ENCODE data around the gene SEC14L5. TPM values are rescaled to one million over a fixed set of nuclear protein-coding genes. Genes with fewer than 3 reads are reported as not detected.
"Not testable (repeated sequence)": the region's sequence is repeated elsewhere in the genome, so short reads cannot be mapped to it uniquely, and the experiment has no call there.

SEC14L5 gene
- total RNA-seq, 1 donor from 2014 or later, result not detected

- intact Hi-C loops (cut with micrococcal nuclease), result loop anchor here (10.0 kb wide), 3 partner anchors 255 to 525 kb away; partner anchors contain the start of genes DNAJA3 and NUDT16L1
These were observed 8.1 kb upstream of the SEC14L5 start for GRCh38 chr16:4949986-4950385.

DNA sequence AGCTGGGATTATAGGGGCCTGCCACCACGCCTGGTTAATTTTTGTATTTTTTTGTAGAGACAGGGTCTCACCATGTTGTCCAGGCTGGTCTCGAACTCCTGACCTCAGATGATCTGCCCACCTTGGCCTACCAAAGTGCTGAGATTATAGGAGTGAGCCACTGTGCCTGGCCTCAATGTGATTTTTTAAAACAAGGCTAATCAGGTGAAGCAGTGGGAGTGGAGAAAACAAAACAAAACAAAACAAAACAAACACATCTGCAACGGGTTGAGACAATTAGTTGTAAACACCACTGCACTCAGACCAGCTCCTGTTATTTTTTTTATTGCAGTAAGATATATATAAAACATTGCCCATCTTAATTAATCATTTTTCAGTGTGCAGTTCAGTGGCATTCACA is 6.5 kb upstream of the SEC14L5 start:
- intact Hi-C loops (cut with micrococcal nuclease), result loop anchor here (10.0 kb wide), 3 partner anchors 257 to 527 kb away; partner anchors contain the start of genes DNAJA3 and NUDT16L1

GRCh38 chr16:4954714-4955113 is 3.4 kb upstream of the SEC14L5 start:
- intact Hi-C loops (cut with micrococcal nuclease), result loop anchor here (5.0 to 10.0 kb wide), 4 partner anchors 260 to 647 kb away; partner anchors contain the start of genes DNAJA3 and NUDT16L1

DNA sequence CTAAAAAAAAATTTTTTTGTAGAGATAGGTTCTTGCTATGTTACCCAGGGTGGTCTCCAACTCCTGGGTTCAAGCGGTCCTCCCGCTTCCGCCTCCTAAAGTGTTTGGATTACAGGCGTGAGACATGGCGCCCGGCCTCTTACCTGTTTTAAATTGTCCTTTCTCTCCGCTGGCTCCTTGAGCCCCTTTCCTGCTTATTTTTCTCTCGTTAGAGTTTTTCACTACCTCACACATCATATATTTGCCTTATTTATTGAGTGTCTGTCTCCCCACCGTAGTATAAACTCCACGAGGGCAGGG is 760 bp upstream of the SEC14L5 start:
- intact Hi-C loops (cut with micrococcal nuclease), result loop anchor here (2.0 to 10.0 kb wide), 5 partner anchors 111 to 650 kb away; partner anchors contain the start of genes DNAJA3, GLYR1, NUDT16L1 and UBN1

DNA sequence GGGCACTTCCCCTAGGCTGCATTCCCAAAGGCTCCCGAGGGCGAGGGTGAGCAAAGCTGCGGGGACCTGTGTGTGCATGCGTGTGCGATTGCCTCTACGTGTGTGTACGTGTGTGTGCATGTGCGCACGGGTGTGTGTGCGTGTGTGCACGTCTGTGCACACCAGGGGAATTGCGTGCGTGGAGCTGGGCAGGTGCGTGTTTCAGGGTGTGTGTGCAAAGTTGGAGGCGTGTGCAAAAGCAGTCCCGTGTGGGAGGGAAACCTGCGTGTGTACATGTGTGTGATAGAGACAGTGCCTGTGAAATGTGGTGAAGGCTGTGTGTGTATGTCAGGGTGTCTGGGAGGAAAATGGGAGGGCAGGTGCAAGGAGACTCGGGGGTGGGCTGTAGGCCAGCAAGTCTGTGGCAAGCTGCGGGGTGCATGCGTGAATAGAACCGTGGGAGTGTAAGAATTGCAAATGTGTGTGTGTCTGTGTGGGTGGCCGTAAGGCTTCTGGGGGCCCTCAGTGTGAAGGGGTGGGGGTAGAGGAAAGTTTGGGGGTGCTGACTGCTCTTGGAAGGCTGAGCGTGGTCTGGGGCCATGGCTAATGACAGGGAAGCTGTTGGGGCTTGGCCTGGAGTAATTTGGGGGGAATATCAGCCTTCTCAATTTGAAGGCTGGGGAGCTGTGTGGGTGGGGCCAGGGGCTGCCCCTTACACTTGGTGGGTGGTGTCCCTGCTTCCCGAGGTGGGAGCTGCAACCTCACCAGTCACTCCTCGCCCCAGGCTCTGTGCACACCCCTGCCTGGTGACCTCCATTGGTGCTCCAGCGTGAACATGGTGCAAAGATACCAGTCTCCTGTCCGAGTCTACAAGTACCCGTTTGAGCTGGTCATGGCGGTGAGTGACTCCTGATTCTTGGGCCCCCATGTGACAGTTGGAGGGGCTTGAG is 644 bp downstream of the SEC14L5 start:
- intact Hi-C loops (cut with micrococcal nuclease), result loop anchor here (1.0 to 10.0 kb wide), 10 partner anchors 140 to 651 kb away; partner anchors contain the start of genes ANKS3, DNAAF8, DNAJA3 and HMOX2

DNA sequence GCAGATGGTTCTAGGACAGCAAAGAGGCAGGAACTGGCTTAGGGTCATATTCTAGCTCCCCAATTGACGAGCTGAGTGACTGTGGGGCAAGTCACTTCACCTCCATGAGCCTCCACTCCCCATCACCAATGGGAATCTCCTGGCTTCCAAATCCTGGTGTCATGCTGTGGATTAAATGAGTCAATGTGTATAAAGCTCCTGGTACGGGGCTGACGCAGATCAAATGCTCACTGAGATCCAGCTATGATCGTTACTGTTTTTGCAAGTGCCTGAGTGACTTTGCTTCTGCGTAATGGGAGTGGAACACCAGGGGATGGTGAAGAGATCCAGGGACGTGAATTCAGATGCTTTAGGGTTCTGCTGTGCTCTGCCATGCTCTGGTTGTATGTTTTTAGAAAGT is 2.4 kb downstream of the SEC14L5 start:
- intact Hi-C loops (cut with micrococcal nuclease), result no loop called here

GRCh38 chr16:4962716-4963115 is 4.6 kb downstream of the SEC14L5 start:
- intact Hi-C loops (cut with micrococcal nuclease), result no loop called here

GRCh38 chr16:4963527-4963926 is 5.4 kb downstream of the SEC14L5 start:
- intact Hi-C loops (cut with micrococcal nuclease), result not testable (repeated sequence)

- intact Hi-C loops (cut with micrococcal nuclease), result no loop called here
These were observed 8.8 kb downstream of the SEC14L5 start for GRCh38 chr16:4966736-4967453.

DNA sequence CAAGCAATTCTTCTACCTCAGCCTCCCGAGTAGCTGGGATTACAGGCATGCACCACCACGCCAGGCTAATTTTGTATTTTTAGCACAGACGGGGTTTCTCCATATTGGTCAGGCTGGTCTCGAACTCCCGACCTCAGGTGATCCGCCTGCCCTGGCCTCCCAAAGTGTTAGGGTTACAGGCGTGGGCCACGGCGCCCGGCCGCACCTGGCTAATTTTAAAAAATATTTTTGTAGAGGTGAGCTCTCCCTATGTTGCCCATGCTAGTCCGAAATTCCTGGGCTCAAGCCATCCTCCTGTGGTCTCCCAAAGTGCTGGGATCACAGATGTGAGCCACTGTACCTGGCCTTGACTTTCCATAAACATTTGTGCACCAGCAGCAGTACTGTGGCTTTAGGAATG is 10.1 kb downstream of the SEC14L5 start:
- intact Hi-C loops (cut with micrococcal nuclease), result not testable (repeated sequence)

DNA sequence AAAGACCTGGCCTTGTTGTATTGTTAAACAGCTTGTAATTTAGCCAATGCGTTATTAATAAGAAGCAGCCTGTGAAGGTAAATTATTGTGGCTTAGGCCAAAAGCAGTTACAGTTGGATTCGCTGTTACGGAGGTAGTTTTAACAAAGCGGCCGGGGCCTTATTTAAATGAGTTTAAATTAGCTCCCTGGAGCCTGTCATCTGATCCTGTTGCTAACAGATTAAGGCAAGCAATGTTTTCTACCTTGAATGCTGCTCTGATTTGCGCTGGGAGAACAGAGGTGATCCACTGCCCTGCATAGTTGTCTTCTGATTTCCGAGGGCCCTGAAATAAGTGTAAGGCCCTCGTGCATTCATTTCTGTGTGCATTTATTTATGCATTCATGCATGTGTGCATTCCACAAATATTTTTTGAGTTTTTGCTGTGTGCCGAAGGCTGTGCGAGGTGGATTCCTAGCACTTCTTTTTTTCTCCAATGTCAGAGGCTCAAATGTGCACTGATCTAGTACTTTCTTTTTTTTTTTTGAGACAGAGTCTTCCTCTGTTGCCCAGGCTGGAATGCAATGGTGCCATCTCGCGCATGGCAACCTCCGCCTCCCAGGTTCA is 10.9 kb downstream of the SEC14L5 start:
- intact Hi-C loops (cut with micrococcal nuclease), result no loop called here

DNA sequence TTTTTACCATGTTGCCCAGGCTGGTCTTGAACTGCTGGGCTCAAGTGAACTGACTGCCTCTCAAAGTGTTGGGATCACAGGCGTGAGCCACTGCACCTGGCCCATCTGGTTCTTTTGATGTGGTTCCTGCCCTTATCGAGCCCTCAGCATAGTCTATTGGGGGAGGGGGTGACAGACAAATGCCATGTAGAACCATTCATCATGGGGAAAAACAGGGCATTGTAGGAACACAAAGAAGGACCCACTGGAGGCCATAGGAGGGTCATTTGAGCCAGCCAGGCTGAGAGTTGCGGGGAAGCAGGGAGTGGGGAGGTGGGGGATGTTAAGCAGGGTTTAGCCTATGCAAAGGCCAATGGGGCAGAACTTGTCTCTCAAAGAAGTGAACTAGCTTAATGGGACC is 11.9 kb downstream of the SEC14L5 start:
- intact Hi-C loops (cut with micrococcal nuclease), result no loop called here

- intact Hi-C loops (cut with micrococcal nuclease), result no loop called here
These were observed 14.9 kb downstream of the SEC14L5 start for GRCh38 chr16:4972938-4973587.

DNA sequence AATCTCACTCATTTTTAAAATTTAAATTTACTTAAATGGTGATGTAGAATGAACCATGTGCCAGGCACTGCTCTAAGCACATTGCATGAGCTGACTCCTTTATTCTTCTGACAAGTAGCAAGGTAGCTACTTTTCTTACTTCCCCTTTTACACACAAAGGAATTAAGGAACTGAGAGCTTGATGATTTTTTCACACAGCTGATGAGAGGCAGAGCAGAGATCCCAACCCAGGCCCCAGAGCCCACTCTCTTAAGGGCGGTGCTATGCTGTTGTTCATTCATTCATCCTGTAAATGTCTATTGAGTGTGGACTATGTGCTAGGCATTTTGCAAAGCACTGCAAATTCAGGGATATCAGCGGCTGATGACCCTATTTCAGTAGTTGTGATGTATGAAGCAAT is 17.9 kb downstream of the SEC14L5 start:
- intact Hi-C loops (cut with micrococcal nuclease), result no loop called here

DNA sequence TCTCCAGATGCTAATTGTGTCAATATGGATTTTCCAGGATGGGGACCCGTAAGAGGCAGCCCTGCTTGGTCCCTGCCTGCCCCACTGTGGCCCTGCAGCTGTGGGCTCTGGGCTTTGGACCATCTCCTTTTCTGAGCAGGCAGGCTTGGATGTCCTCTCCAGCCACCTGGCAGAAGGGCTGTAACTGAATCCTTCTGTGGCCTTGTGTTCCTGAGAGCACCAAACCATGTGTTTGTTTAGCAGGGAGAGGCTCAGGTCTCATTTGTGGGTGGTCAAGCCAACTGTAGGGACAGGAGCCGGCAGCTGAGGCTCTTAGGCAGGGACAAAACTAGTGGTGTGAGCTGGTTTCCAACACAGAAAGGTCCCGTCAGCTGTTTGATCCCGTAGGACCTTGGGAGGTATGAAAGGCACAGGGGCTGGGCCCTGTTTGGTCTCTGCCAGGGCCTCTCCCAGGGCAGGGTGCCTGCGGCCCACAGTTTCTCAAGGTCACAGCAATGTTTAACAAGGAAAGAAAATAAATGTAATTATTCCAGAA is 18.5 kb downstream of the SEC14L5 start:
- intact Hi-C loops (cut with micrococcal nuclease), result no loop called here

- intact Hi-C loops (cut with micrococcal nuclease), result no loop called here
These were observed 21.0 kb downstream of the SEC14L5 start for GRCh38 chr16:4979164-4979563.

- intact Hi-C loops (cut with micrococcal nuclease), result no loop called here
These were observed 21.9 kb downstream of the SEC14L5 start for GRCh38 chr16:4979736-4980660.

GRCh38 chr16:4980691-4981090 is 22.6 kb downstream of the SEC14L5 start:
- intact Hi-C loops (cut with micrococcal nuclease), result no loop called here

GRCh38 chr16:4981473-4981872 is 23.3 kb downstream of the SEC14L5 start:
- intact Hi-C loops (cut with micrococcal nuclease), result no loop called here
